H1 (cell line): Measurements from ENCODE around the gene HOXB5. TPM values are rescaled to one million over a fixed set of nuclear protein-coding genes. Genes with fewer than 3 reads are reported as not detected.

Experiments
- CTCF ChIA-PET: fragments of 300-600 bp; sonication (Branson Sonifier 250); formaldehyde crosslinking; loops from one replicate; lab custom pipeline; 2021; ENCODE audit not compliant: partially characterized antibody; lab: Charles Lee
- POLR2A ChIA-PET: fragments of 300-600 bp; sonication (Branson Sonifier 250); formaldehyde crosslinking; loops from one replicate; lab custom pipeline; 2021; ENCODE audit warnings: inconsistent platforms; ENCODE audit not compliant: partially characterized antibody; lab: Charles Lee
- DNase-seq, 2 experiments: peaks; one replicate each; pipeline versions ENCODE4 v3.0.0 to v3.0.0-alpha.2; 2010 to 2022; ENCODE audit warnings: low spot score in 2 of 2, low read depth in 1 of 2, mixed read lengths in 1 of 2
- FAIRE-seq: peaks from 2 replicates; lab custom pipeline; 2011; peaks lifted over from hg19 to GRCh38; lab: Jason Lieb, UNC
- H2AFZ ChIP-seq: 2 replicates; pipeline ENCODE4 v1.8.1; 2012; ENCODE audit warnings: low read length, inconsistent platforms
- H2AK5ac ChIP-seq: 2 replicates; pipeline ENCODE4 v1.6.1; 2013; ENCODE audit warnings: low read depth, low read length
- H2BK120ac ChIP-seq: replicated peaks from 2 replicates; pipeline ENCODE3; 2013; ENCODE audit warnings: low read depth, low read length, inconsistent platforms
- H2BK12ac ChIP-seq: 2 replicates; pipeline ENCODE4 v1.6.1; 2013; ENCODE audit warnings: low read depth, low read length
- H2BK15ac ChIP-seq: 2 replicates; pipeline ENCODE4 v1.6.1; 2013; ENCODE audit warnings: low read length
- H2BK20ac ChIP-seq: 2 replicates; pipeline ENCODE4 v1.6.1; 2013; ENCODE audit warnings: low read length
- H2BK5ac ChIP-seq: 2 replicates; pipeline ENCODE4 v1.6.1; 2013; ENCODE audit warnings: low read depth, low read length
- H3K14ac ChIP-seq: 2 replicates; pipeline ENCODE4 v1.6.1; 2013; ENCODE audit warnings: inconsistent platforms; ENCODE audit not compliant: insufficient read length
- H3K18ac ChIP-seq: 2 replicates; pipeline ENCODE4 v1.6.1; 2013; ENCODE audit warnings: low read length; ENCODE audit errors: extremely low read depth
- H3K23ac ChIP-seq: 2 replicates; pipeline ENCODE4 v1.6.1; 2013; ENCODE audit warnings: inconsistent platforms; ENCODE audit not compliant: insufficient read length
- H3K23me2 ChIP-seq: 2 replicates; pipeline ENCODE4 v1.6.1; 2013; ENCODE audit warnings: low read depth, low read length
- H3K27ac ChIP-seq: 2 replicates; pipeline ENCODE4 v1.6.1; 2011; ENCODE audit warnings: low read depth, low read length, inconsistent platforms
- H3K27me3 ChIP-seq, 4 experiments: replicated peaks in 1 of 4; 1 replicate in 1 of 4; 2 replicates in 3 of 4; pipeline versions ENCODE4 v1.6.1 to v1.8.1; 2011 to 2013; ENCODE audit warnings: low read length in 3 of 4, mild to moderate bottlenecking in 3 of 4, inconsistent platforms in 2 of 4, mixed read lengths in 2 of 4, moderate library complexity in 1 of 4; ENCODE audit not compliant: control insufficient read depth in 3 of 4, insufficient read depth in 3 of 4; ENCODE audit errors: extremely low read depth in 1 of 4
- H3K36me3 ChIP-seq, 4 experiments: 2 replicates each; pipeline versions ENCODE4 v1.6.1 to v1.8.1; 2011 to 2013; ENCODE audit warnings: mild to moderate bottlenecking in 4 of 4, low read length in 3 of 4, moderate library complexity in 2 of 4, control low read depth in 1 of 4, inconsistent platforms in 1 of 4; ENCODE audit not compliant: insufficient read depth in 4 of 4, control insufficient read depth in 2 of 4
- H3K4ac ChIP-seq: replicated peaks from 2 replicates; pipeline ENCODE3; 2013; ENCODE audit warnings: low read length, low read depth, mixed read lengths, inconsistent platforms; ENCODE audit not compliant: insufficient read length
- H3K4me1 ChIP-seq, 4 experiments: replicated peaks in 1 of 4; 1 replicate in 1 of 4; 2 replicates in 3 of 4; pipeline versions ENCODE4 v1.6.1 to v1.8.1; 2011 to 2013; ENCODE audit warnings: low read length in 3 of 4, inconsistent platforms in 2 of 4, mixed read lengths in 1 of 4; ENCODE audit not compliant: insufficient read depth in 4 of 4, control insufficient read depth in 3 of 4
- H3K4me2 ChIP-seq, 2 experiments: 2 replicates each; pipeline versions ENCODE4 v1.6.1 to v1.8.1; 2011 to 2013; ENCODE audit warnings: low read depth in 2 of 2, low read length in 2 of 2, control low read depth in 1 of 2, inconsistent platforms in 1 of 2, mild to moderate bottlenecking in 1 of 2; ENCODE audit not compliant: insufficient read depth in 1 of 2
- H3K4me3 ChIP-seq, 4 experiments: fragments of 200-600, 300-600 bp in 1 of 4; sonication (generic), shearing (Covaris generic), sonication (Bioruptor Twin) in 1 of 4; 2 replicates each; pipeline versions ENCODE4 v1.5.1 to v1.8.1; 2011 to 2016; ENCODE audit warnings: low read length in 4 of 4, low read depth in 3 of 4, control low read depth in 2 of 4, inconsistent platforms in 2 of 4, mild to moderate bottlenecking in 2 of 4, mixed read lengths in 1 of 4, moderate library complexity in 1 of 4; ENCODE audit not compliant: insufficient read depth in 2 of 4; ENCODE audit errors: extremely low read depth in 1 of 4
- H3K56ac ChIP-seq: replicated peaks from 2 replicates; pipeline ENCODE3; 2013; ENCODE audit warnings: low read depth, mild to moderate bottlenecking, mixed read lengths, low read length, inconsistent platforms; ENCODE audit not compliant: insufficient read length
- H3K79me1 ChIP-seq: 2 replicates; pipeline ENCODE4 v1.6.1; 2013; ENCODE audit warnings: low read depth, low read length, control low read depth
- H3K79me2 ChIP-seq, 2 experiments: 2 replicates each; pipeline versions ENCODE4 v1.6.1 to v1.8.1; 2012 to 2013; ENCODE audit warnings: low read length in 2 of 2, mild to moderate bottlenecking in 2 of 2, inconsistent platforms in 1 of 2; ENCODE audit not compliant: insufficient read depth in 2 of 2, control insufficient read depth in 1 of 2
- H3K9ac ChIP-seq, 4 experiments: replicated peaks in 1 of 4; 1 replicate in 1 of 4; 2 replicates in 3 of 4; pipeline versions ENCODE4 v1.6.1 to v1.8.1; 2011 to 2013; ENCODE audit warnings: low read depth in 3 of 4, low read length in 3 of 4, control low read depth in 2 of 4, mild to moderate bottlenecking in 2 of 4, moderate library complexity in 2 of 4, inconsistent platforms in 1 of 4; ENCODE audit errors: extremely low read depth in 1 of 4
- H3K9me3 ChIP-seq, 2 experiments: 2 replicates each; pipeline versions ENCODE4 v1.6.1 to v1.8.1; 2012 to 2013; ENCODE audit warnings: mild to moderate bottlenecking in 2 of 2, moderate library complexity in 2 of 2, control low read depth in 1 of 2, inconsistent platforms in 1 of 2, low read depth in 1 of 2, low read length in 1 of 2, mixed read lengths in 1 of 2; ENCODE audit not compliant: insufficient read depth in 2 of 2
- H4K20me1 ChIP-seq, 2 experiments: replicated peaks in 1 of 2; 2 replicates each; pipeline versions ENCODE3 to v1.8.1; 2011 to 2013; ENCODE audit warnings: inconsistent platforms in 2 of 2, low read length in 2 of 2, mild to moderate bottlenecking in 1 of 2; ENCODE audit not compliant: insufficient read depth in 2 of 2, control insufficient read depth in 1 of 2
- H4K5ac ChIP-seq: 2 replicates; pipeline ENCODE4 v1.6.1; 2013; ENCODE audit warnings: low read length, low read depth, mixed read lengths, inconsistent platforms; ENCODE audit not compliant: insufficient read length
- H4K8ac ChIP-seq: 2 replicates; pipeline ENCODE4 v1.8.0; 2013; ENCODE audit warnings: mild to moderate bottlenecking, moderate library complexity, low read length, inconsistent platforms; ENCODE audit not compliant: insufficient read depth; ENCODE audit errors: extremely low read depth
- H4K91ac ChIP-seq: replicated peaks from 2 replicates; pipeline ENCODE3; 2013; ENCODE audit warnings: low read length, mixed read lengths, inconsistent platforms; ENCODE audit not compliant: insufficient read length
- CBX8 ChIP-seq: fragments of 300-800, 300-1000 bp; sonication (generic); IDR thresholded peaks from 2 replicates; pipeline ENCODE4 v1.7.1; 2016; ENCODE audit warnings: low read depth, low read length, borderline replicate concordance
- CHD1 ChIP-seq: IDR thresholded peaks from 2 replicates; pipeline ENCODE4 v1.6.1; 2012; ENCODE audit warnings: low read depth, low read length, improper control_type of control experiment
- EGR1 ChIP-seq: IDR thresholded peaks from 2 replicates; pipeline ENCODE4 v1.6.1; 2011; ENCODE audit warnings: low read depth, low read length, borderline replicate concordance
- EZH2 ChIP-seq: fragments of 200-600 bp; sonication (generic); IDR thresholded peaks from 2 replicates; pipeline ENCODE4 v1.7.1; 2012; ENCODE audit warnings: low read depth, mild to moderate bottlenecking, moderate library complexity, low read length, inconsistent platforms; ENCODE audit not compliant: severe bottlenecking
- MAX ChIP-seq: IDR thresholded peaks from 2 replicates; pipeline ENCODE4 v1.6.1; 2012; ENCODE audit warnings: inconsistent platforms
- POU5F1 ChIP-seq: IDR thresholded peaks from 2 replicates; pipeline ENCODE4 v1.6.1; 2011; ENCODE audit warnings: low read depth, mild to moderate bottlenecking, low read length, moderate library complexity
- RNF2 ChIP-seq: fragments of 200-900, 300-1000 bp; sonication (generic); IDR thresholded peaks from 2 replicates; pipeline ENCODE4 v1.7.1; 2016; ENCODE audit warnings: borderline replicate concordance, low read depth, mild to moderate bottlenecking, antibody characterized with exemption, low read length; ENCODE audit not compliant: poor library complexity, severe bottlenecking; ENCODE audit errors: missing control alignments
- SIRT6 ChIP-seq: IDR thresholded peaks from one replicate; pipeline ENCODE4 v1.7.1; 2012; ENCODE audit warnings: low read length, inconsistent platforms
- SUZ12 ChIP-seq: fragments of 200-600 bp; sonication (generic); IDR thresholded peaks from 2 replicates; pipeline ENCODE4 v1.6.1; 2012; ENCODE audit warnings: mild to moderate bottlenecking, inconsistent platforms, low read length, moderate library complexity, mixed read lengths
- TBP ChIP-seq: IDR thresholded peaks from 2 replicates; pipeline ENCODE4 v1.6.1; 2011; ENCODE audit warnings: low read depth, low read length, improper control_type of control experiment
- WGBS, 2 experiments: shearing (Covaris generic) in 1 of 2; methylation state at CpG; one replicate each; pipeline versions ENCODE4 v1.1.6 to v1.1.7; 2013 to 2015; ENCODE audit warnings: low lambda C conversion rate in 2 of 2, mixed read lengths in 2 of 2, inconsistent platforms in 1 of 2, low coverage in 1 of 2, missing lambda C conversion rate in 1 of 2; ENCODE audit not compliant: insufficient replicate concordance in 2 of 2, insufficient coverage in 1 of 2, insufficient read length in 1 of 2; ENCODE audit errors: extremely low coverage in 1 of 2, missing lambda C conversion rate in 1 of 2; 5-methylcytosine and 5-hydroxymethylcytosine counted together
- polyA plus RNA-seq, 7 experiments: library from polyadenylated mRNA; depleted of rRNA in 3 of 7; stranded (reverse) in 5 of 7; unstranded in 2 of 7; fragments of >200 nt in 5 of 7; fragments of 200-250 nt in 2 of 7; gene quantifications; 1 replicate in 5 of 7; 2 replicates in 1 of 7; 4 replicates in 1 of 7; pipeline versions ENCODE4 v1.2.1 to v1.2.3, GENCODE V29; 2011 to 2013; ENCODE audit warnings: missing spikeins in 2 of 7, mixed read lengths in 2 of 7
- total RNA-seq: library from RNA; stranded (reverse); fragmentation: NEBNext Ultra II Directional; extraction: Animal tissue kit (Norgen Biotek cat#: 25700); gene quantifications from 2 replicates; pipeline ENCODE4 v1.2.1, GENCODE V29; 2021

The HOXB5 gene
- total and polyA plus RNA-seq, 2 of the 8 experiments (the other 6 are each of a cell fraction or from before 2014, with no cell fraction given): not detected

- Histone ChIP-seq H2BK5ac (no peak overlapping the region), H4K20me1 (peaks cover 32 to 41% of the 10 kb centered on the region in 2 experiments), H3K4me2 (no peak overlapping the region), H3K9me3 (no peaks in the 10 kb centered on the region), H2BK120ac (no peak overlapping the region), H2BK20ac (no peak overlapping the region), H3K79me2 (no peaks in the 10 kb centered on the region), H2BK15ac (no peak overlapping the region), H4K5ac (no peak overlapping the region), H2BK12ac (peak overlapping the region; percentile 22), H2AK5ac (peak overlapping the region; percentile 59; the same call in 1 of the 2 replicates), H3K36me3 (peaks cover 0 to 13% (median 0%) of the 10 kb centered on the region in 4 experiments; a peak in 1 of 8 replicates), H3K18ac (0 out of 2 replicates have a peak overlapping the region, but pooled peaks have one; percentile 14), H3K23ac (no peak overlapping the region), H3K14ac (no peak overlapping the region), H3K4me1 (peaks cover 0 to 12% (median 7%) of the 10 kb centered on the region in 4 experiments; a peak in 6 of 7 replicates), H4K8ac (no peak overlapping the region), H3K79me1 (no peaks in the 10 kb centered on the region), H3K4me3 (no peak overlapping the region), H3K9ac (no peak overlapping the region), H3K27ac (no peak overlapping the region), H4K91ac (no peak overlapping the region), H2AFZ (no peak overlapping the region), H3K27me3 (peaks cover 99 to 100% (median 100%) of the 10 kb centered on the region in 4 experiments), H3K56ac (no peak overlapping the region), H3K23me2 (no peaks in the 10 kb centered on the region; the same call in 1 of the 2 replicates), H3K4ac (no peak overlapping the region)
- no peak for FAIRE-seq
- WGBS, 2 experiments: 22% methylated on average over 4 of the region's 4 CpGs; no CpG with 5 or more reads in 1 of the 2 experiments
- no peak for DNase-seq
- CTCF ChIA-PET: interaction anchor here (0.6 to 4.4 kb wide), 14 partner anchors 8 to 1596 kb away, joined by 3 to 21 read pairs (median 3); partner anchors contain the start of genes HOXB5 and HOXB8
- peak; percentile 21 for TF ChIP-seq SUZ12
- TF ChIP-seq RNF2: peak; percentile 79
- TF ChIP-seq POU5F1: no peak
- TF ChIP-seq TBP: no peak
- no peak for TF ChIP-seq EGR1
- no peak for TF ChIP-seq CHD1
- TF ChIP-seq EZH2: peak; percentile 32
- peak; percentile 78; the same call in 1 of the 2 replicates for TF ChIP-seq CBX8
- no peak for TF ChIP-seq SIRT6
- no peak for TF ChIP-seq MAX
- POLR2A ChIA-PET: interaction anchor here (1.9 kb wide), 1 partner anchor 36 kb away, joined by 4 read pairs; no protein-coding TSS in a partner anchor
Measured at GRCh38 chr17:48623583-48623982, 30.0 kb upstream of the HOXB5 start.
